Stimulated activated naive B cell treated with anti-CD40 and anti-IgM and Interleukin-4, amounts not matched to agents 10 μg/mL and 1 μg/mL and 100 μg/mL, for 72 hours (primary cell): ENCODE measurements around the gene NUP93.
A peak's percentile ranks its signal among the peaks of the same experiment; 100 is the strongest.
"Not testable (repeated sequence)": the region's sequence is repeated elsewhere in the genome, so short reads cannot be mapped to it uniquely, and the experiment has no call there.

Experiments used
- ATAC-seq, 2 donors: fragments of 150-1000 bp; cut with Tn5 transposase; replicated peaks; 2 replicates each; pipeline ENCODE4 v1.10.0; 2021; ENCODE audit warnings: moderate library complexity in 1 of 2
- DNase-seq: peaks from one replicate; pipeline ENCODE4 v3.0.0; 2021
- H3K27ac Mint-ChIP-seq: one replicate; pipeline ENCODE4 v1.8.0; 2022; ENCODE audit warnings: mild to moderate bottlenecking, mixed read lengths
- H3K27me3 Mint-ChIP-seq, 2 donors: one replicate each; pipeline ENCODE4 v1.8.0; 2022; ENCODE audit warnings: mixed read lengths in 2 of 2
- H3K36me3 Mint-ChIP-seq, 2 donors: one replicate each; pipeline ENCODE4 v1.8.0; 2022; ENCODE audit warnings: mixed read lengths in 2 of 2, mild to moderate bottlenecking in 1 of 2
- H3K4me1 Mint-ChIP-seq, 2 donors: one replicate each; pipeline ENCODE4 v1.8.0; 2022; ENCODE audit warnings: mixed read lengths in 2 of 2, mild to moderate bottlenecking in 1 of 2
- H3K4me3 Mint-ChIP-seq, 2 donors: one replicate each; pipeline ENCODE4 v1.8.0; 2022; ENCODE audit warnings: mild to moderate bottlenecking in 2 of 2, mixed read lengths in 2 of 2, moderate library complexity in 1 of 2
- H3K9me3 Mint-ChIP-seq, 2 donors: one replicate each; pipeline ENCODE4 v1.8.0; 2022; ENCODE audit warnings: mixed read lengths in 2 of 2, mild to moderate bottlenecking in 1 of 2

The NUP93 gene

GRCh38 chr16:56880685-56881084 is 150.8 kb downstream of the NUP93 start:
- no peaks in the 10 kb centered on the region for H3K27me3 Mint-ChIP-seq

GRCh38 chr16:56882077-56882800 is 152.3 kb downstream of the NUP93 start:
- DNase-seq (no peak), ATAC-seq (no peak)
- H3K36me3 Mint-ChIP-seq, result no peaks in the 10 kb centered on the region
- H3K27ac Mint-ChIP-seq, result peak overlapping the region; percentile 63
- H3K4me1 Mint-ChIP-seq, result peaks cover 7 to 12% of the 10 kb centered on the region in 2 donors
- no peaks in the 10 kb centered on the region for H3K9me3 Mint-ChIP-seq
- H3K27me3 Mint-ChIP-seq, result no peaks in the 10 kb centered on the region
- H3K4me3 Mint-ChIP-seq, result no peak overlapping the region

More at GRCh38 chr16:56880685-56881084, 150.8 kb downstream of the NUP93 start:
- Mint-ChIP-seq H3K4me3 (no peak overlapping the region), H3K27ac (no peak overlapping the region), H3K9me3 (no peaks in the 10 kb centered on the region), H3K36me3 (peaks cover 0 to 1% of the 10 kb centered on the region in 2 donors), H3K4me1 (peaks cover 12 to 17% of the 10 kb centered on the region in 2 donors)
- ATAC-seq, result no peak
- no peak for DNase-seq

GRCh38 chr16:56883586-56883985 is 153.7 kb downstream of the NUP93 start:
- Mint-ChIP-seq H3K27ac (no peak overlapping the region), H3K4me1 (peaks cover 6 to 19% of the 10 kb centered on the region in 2 donors), H3K4me3 (no peak overlapping the region), H3K9me3 (no peaks in the 10 kb centered on the region), H3K36me3 (peaks cover 0 to 3% of the 10 kb centered on the region in 2 donors), H3K27me3 (no peaks in the 10 kb centered on the region)
- ATAC-seq, result no peak
- DNase-seq, result no peak

- Mint-ChIP-seq H3K27ac (peak overlapping the region; percentile 82), H3K4me1 (peaks cover 11 to 24% of the 10 kb centered on the region in 2 donors), H3K27me3 (no peaks in the 10 kb centered on the region), H3K36me3 (peaks cover 0 to 3% of the 10 kb centered on the region in 2 donors), H3K9me3 (no peaks in the 10 kb centered on the region), H3K4me3 (no peak overlapping the region)
- DNase-seq (no peak), ATAC-seq (no peak)
These were observed 154.2 kb downstream of the NUP93 start for GRCh38 chr16:56884026-56884582.

GRCh38 chr16:56884929-56885328 is 155.0 kb downstream of the NUP93 start:
- H3K4me3 Mint-ChIP-seq, H3K27me3 Mint-ChIP-seq, H3K36me3 Mint-ChIP-seq, ATAC-seq, DNase-seq, H3K9me3 Mint-ChIP-seq: not testable (repeated sequence)
- Mint-ChIP-seq H3K4me1 (peaks cover 15 to 32% of the 10 kb centered on the region in 2 donors), H3K27ac (peak overlapping the region; percentile 62)

- Mint-ChIP-seq H3K27me3 (no peaks in the 10 kb centered on the region), H3K9me3 (no peaks in the 10 kb centered on the region), H3K36me3 (peaks cover 0 to 3% of the 10 kb centered on the region in 2 donors), H3K4me3 (no peak overlapping the region), H3K27ac (peak overlapping the region; percentile 62), H3K4me1 (peaks cover 15 to 34% of the 10 kb centered on the region in 2 donors)
- DNase-seq, result no peak
- no peak for ATAC-seq
These were observed 155.7 kb downstream of the NUP93 start for GRCh38 chr16:56885446-56886162.

GRCh38 chr16:56886296-56886695 is 156.4 kb downstream of the NUP93 start:
- Mint-ChIP-seq H3K27me3 (no peaks in the 10 kb centered on the region), H3K36me3 (peaks cover 0 to 10% of the 10 kb centered on the region in 2 donors), H3K4me3 (no peak overlapping the region), H3K9me3 (no peaks in the 10 kb centered on the region), H3K4me1 (peaks cover 14 to 35% of the 10 kb centered on the region in 2 donors), H3K27ac (no peak overlapping the region)
- ATAC-seq, result no peak
- no peak for DNase-seq

GRCh38 chr16:56886826-56887225 is 156.9 kb downstream of the NUP93 start:
- DNase-seq (no peak), ATAC-seq (no peak)
- H3K4me1 Mint-ChIP-seq, result peaks cover 11 to 37% of the 10 kb centered on the region in 2 donors

GRCh38 chr16:56888806-56889205 is 158.9 kb downstream of the NUP93 start:
- Mint-ChIP-seq H3K4me1 (peaks cover 11 to 45% of the 10 kb centered on the region in 2 donors), H3K4me3 (peak overlapping the region in 1 of 2 donors; percentile 10), H3K36me3 (peaks cover 3 to 10% of the 10 kb centered on the region in 2 donors), H3K9me3 (no peaks in the 10 kb centered on the region), H3K27ac (peak overlapping the region; percentile 85), H3K27me3 (no peaks in the 10 kb centered on the region)
- ATAC-seq (peak; percentile 96 to 97), DNase-seq (peak; percentile 72)

More at GRCh38 chr16:56886826-56887225, 156.9 kb downstream of the NUP93 start:
- no peak overlapping the region for H3K27ac Mint-ChIP-seq
- no peaks in the 10 kb centered on the region for H3K27me3 Mint-ChIP-seq
- no peak overlapping the region for H3K4me3 Mint-ChIP-seq
- H3K36me3 Mint-ChIP-seq, result peaks cover 3 to 10% of the 10 kb centered on the region in 2 donors
- no peaks in the 10 kb centered on the region for H3K9me3 Mint-ChIP-seq

- peak overlapping the region; percentile 85 for H3K27ac Mint-ChIP-seq
- no peaks in the 10 kb centered on the region for H3K27me3 Mint-ChIP-seq
- peak overlapping the region in 1 of 2 donors; percentile 10 for H3K4me3 Mint-ChIP-seq
- H3K9me3 Mint-ChIP-seq, result no peaks in the 10 kb centered on the region
- peaks cover 3 to 10% of the 10 kb centered on the region in 2 donors for H3K36me3 Mint-ChIP-seq
- peaks cover 11 to 45% of the 10 kb centered on the region in 2 donors for H3K4me1 Mint-ChIP-seq
- ATAC-seq, result peak; percentile 48 to 55
- DNase-seq, result no peak
These were observed 159.3 kb downstream of the NUP93 start for GRCh38 chr16:56889206-56889605.

GRCh38 chr16:56891685-56892084 is 161.8 kb downstream of the NUP93 start:
- no peaks in the 10 kb centered on the region for H3K9me3 Mint-ChIP-seq
- ATAC-seq (no peak), DNase-seq (no peak)
- H3K36me3 Mint-ChIP-seq, result peaks cover 3 to 10% of the 10 kb centered on the region in 2 donors
- no peak overlapping the region for H3K4me3 Mint-ChIP-seq
- no peaks in the 10 kb centered on the region for H3K27me3 Mint-ChIP-seq
- H3K4me1 Mint-ChIP-seq, result peaks cover 13 to 41% of the 10 kb centered on the region in 2 donors
- H3K27ac Mint-ChIP-seq, result peak overlapping the region; percentile 62

- no peaks in the 10 kb centered on the region for H3K27me3 Mint-ChIP-seq
- ATAC-seq, result no peak
- H3K4me1 Mint-ChIP-seq, result peaks cover 19 to 51% of the 10 kb centered on the region in 2 donors
- DNase-seq, result no peak
- H3K9me3 Mint-ChIP-seq, result no peaks in the 10 kb centered on the region
- H3K36me3 Mint-ChIP-seq, result peaks cover 3 to 10% of the 10 kb centered on the region in 2 donors
- H3K4me3 Mint-ChIP-seq, result no peak overlapping the region
- no peak overlapping the region for H3K27ac Mint-ChIP-seq
These were observed 162.8 kb downstream of the NUP93 start for GRCh38 chr16:56892705-56893104.

GRCh38 chr16:56894331-56894917 is 164.5 kb downstream of the NUP93 start:
- H3K9me3 Mint-ChIP-seq, result no peaks in the 10 kb centered on the region
- no peaks in the 10 kb centered on the region for H3K27me3 Mint-ChIP-seq
- H3K36me3 Mint-ChIP-seq, result peaks cover 3 to 7% of the 10 kb centered on the region in 2 donors
- ATAC-seq (no peak), DNase-seq (no peak)
- no peak overlapping the region for H3K27ac Mint-ChIP-seq
- H3K4me3 Mint-ChIP-seq, result no peak overlapping the region
- peaks cover 20 to 49% of the 10 kb centered on the region in 2 donors for H3K4me1 Mint-ChIP-seq

- DNase-seq (no peak), ATAC-seq (no peak)
- H3K27ac Mint-ChIP-seq, result no peak overlapping the region
- H3K9me3 Mint-ChIP-seq, result no peaks in the 10 kb centered on the region
- no peaks in the 10 kb centered on the region for H3K27me3 Mint-ChIP-seq
- H3K4me3 Mint-ChIP-seq, result no peak overlapping the region
- H3K4me1 Mint-ChIP-seq, result peaks cover 27 to 55% of the 10 kb centered on the region in 2 donors
- peaks cover 10% of the 10 kb centered on the region in 2 donors for H3K36me3 Mint-ChIP-seq
These were observed 165.9 kb downstream of the NUP93 start for GRCh38 chr16:56895813-56896212.
